CD4-positive, alpha-beta T cell treated with Interleukin-12 subunit alpha and Interleukin-12 subunit beta, for 1 hour (primary cell): Measurements from ENCODE around the gene ZMYND11.

ENCODE experiments used
- DNase-seq: peaks from one replicate; pipeline ENCODE4 v3.0.0-alpha.2; 2020

The ZMYND11 gene

DNA sequence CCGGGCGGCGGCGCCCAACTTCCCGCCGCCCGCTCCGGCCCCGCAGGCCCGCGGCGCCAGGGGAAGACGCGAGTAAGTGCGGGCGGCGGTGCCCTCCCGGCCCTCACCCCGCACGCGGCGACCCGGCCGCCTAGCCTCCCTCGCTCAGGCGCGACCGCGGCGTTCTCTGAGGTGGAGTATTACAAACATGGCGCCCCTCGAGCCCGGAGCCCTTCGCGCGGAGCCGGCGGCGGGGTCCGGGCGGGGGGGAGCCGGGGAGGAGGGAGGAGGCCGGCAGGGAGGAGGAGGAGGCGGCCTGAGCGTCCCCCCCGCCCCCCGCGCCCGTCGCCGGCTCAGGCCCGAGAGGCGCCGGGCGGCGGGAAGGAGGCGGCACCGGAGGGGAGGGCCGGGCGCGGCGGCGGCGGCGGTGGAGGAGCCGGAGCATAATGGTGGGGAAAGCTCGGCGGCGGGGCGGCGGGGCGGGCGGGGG, at the start of gene ZMYND11:
ZMYND11 (plus strand) TSS at position 324 of the 469 bp plus-strand sequence. CDS start 44,558 bp downstream, outside the sequence.
- DNase-seq: peak; percentile 78

DNA sequence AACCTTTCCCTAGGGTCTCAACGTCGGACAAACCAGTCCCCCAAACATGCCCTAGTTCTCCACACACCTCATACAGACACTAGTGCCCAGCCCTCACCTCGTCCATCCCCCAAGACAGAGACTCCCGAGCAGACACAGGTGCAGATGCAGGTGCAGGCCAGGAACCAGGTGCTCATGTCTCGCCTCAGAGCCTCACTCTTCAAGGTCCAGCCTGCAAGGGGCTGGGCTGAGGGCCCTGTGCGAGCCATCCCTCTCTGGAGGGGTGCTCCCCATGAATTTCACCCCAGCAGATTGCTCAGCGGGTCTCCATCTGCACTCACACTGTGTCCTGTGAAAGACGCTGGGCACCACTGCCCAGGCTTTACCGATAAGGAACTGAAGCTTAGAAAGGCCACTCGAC, 49.2 kb upstream of the ZMYND11 start:
- DNase-seq: no peak

DNA sequence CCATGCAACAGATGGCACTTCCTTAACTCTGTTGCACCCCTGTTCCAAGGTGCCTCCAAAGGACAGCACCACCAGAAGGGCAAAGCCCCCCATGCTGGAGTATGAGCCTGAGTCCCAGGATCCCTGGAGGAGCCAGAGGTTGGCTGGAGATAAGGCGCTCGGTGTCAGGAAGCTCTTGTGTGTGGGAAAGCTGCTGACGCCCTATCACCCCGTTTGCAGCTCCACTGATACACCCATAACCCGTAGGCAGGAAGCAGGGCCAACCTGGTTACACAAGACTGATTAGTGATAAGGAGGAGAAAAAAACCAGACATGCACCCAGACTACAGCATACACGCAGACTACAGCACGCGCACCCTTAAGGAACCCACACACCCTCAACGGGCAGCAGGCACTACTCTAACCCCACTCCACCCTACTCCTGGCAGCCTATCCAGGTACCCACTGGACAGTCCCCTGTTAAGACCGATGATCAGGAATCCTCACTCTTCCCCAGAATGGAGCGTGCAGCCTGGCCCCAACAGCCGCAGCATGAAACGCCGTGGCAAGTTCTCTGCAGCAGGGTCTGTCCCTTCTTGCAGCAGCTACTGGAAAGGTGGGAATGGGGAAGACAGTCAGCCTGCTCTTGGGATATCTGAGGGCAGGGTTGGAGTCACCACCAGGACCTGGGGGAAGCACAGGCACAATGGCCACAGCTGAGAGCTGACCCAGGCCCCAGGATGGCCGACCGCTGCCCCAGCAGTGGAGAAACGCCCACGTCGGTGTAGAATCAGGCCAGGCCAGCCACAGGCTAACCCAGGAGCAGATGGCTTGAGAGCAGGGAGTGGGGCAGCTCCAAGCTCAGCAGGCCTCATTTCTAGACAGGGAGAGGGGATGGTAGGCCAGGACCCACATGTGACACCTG, 47.8 kb upstream of the ZMYND11 start:
- no peak for DNase-seq

DNA sequence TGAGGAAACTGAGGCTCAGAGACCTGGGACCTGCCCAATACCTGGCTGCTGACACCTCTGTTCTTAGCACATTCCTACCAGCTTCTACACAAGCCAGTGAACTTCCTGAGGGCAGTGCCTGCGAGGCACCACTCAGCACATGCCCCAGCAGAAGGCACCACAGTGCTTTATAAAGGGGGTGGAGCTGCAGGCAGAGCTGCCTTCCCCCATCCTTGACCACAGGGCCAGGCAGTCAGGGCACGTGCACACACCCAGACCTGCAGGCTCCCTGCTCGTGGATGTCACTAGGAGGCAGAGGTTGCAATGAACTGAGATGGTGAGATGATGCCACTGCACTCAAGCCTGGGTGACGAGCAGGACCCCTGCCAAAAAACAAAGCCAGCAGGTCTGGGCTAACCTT, 47.0 kb upstream of the ZMYND11 start:
- DNase-seq: no peak

DNA sequence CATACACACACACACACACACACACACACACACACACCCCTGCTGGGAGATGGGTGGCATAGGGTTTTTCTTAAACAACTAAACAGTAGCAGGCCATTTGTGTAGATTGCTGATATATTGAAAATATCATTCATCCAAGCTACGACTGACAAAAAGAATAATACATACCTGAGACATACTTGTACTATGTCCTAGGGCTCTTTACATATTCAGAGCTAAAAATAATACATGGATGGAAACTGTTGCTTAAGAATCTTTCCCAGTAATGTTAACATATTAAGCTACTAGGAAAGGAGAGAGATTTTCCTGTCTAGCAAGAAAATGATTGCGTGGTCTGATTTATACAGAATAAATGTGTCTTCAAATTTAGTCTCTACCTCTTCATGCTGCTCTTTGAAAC, 46.0 kb upstream of the ZMYND11 start:
- DNase-seq: no peak

DNA sequence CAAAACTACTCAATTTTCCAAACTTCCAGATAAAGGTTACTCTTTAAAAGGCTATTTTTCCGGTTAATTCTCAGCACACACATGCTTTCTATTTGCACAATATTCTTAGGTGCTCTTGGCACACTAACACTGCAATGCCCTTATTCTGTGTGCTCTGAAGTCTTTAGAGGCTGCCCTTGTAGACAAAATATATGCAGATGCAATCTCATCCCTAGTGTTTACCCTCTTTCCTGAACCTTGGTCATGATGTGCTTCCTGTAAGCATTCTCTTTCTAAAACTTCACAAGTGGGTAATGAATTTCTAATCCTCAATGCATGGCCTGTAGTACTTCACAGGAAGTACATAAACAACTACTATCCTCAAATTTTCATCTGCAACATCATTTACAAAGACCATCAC, 45.1 kb upstream of the ZMYND11 start:
- DNase-seq: no peak

DNA sequence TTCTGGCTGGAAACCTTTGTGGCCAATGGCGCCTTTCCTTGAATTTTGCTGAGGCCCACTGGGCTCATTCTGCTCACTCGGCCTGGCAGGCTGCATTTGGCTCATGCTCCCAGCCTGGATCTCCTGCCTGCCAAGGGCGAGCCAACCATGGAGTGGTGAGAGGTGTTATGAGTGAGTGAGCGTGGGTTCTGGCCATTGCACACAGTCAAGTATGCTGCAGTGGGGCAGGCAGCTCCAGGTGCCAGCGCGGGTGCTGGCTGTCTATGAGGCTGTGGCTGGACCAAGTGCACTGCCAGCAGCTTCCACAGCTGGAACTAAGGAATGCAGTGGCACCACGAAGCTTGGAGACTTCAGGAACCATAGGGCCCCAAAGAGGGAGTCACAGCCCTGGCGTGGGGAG, 43.9 kb upstream of the ZMYND11 start:
- DNase-seq: no peak

DNA sequence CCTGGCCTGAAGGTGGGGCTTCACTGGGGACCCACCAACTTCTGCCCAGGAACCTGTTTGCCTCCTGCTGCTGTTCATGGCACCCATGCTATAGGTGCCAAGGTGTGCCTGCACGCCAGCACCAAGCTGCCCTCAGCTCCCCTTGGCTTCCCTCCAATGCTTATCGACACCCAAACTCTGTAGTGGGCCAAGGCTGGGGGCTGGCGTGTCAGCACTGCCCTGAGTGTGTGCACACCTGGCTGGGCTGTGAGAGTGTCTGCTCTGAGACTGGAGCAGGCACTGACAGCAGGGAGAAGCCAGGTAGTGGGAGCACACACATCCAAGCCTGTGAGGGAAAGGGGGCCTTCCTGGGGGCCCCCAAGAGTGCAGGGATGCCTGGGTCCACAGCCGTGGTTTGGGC, 43.1 kb upstream of the ZMYND11 start:
- no peak for DNase-seq

DNA sequence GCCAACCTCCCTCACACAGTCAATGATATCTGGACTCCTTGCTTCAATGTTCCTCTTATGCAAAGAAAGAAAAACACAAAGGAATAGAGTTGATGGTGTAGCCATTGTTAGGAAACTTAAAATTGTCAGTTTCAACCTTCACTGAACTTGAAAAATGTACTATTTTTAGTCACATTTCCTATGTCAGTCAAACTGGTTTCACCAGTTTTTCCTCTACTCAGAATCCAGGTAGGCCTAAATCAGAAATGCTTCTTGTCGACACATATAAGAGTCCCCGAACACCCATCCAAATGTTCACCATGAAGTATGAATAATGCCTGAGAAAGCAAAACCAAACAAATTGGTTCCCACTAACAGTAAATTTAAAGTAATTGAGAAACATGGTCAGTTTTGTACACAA, 42.4 kb upstream of the ZMYND11 start:
- no peak for DNase-seq

DNA sequence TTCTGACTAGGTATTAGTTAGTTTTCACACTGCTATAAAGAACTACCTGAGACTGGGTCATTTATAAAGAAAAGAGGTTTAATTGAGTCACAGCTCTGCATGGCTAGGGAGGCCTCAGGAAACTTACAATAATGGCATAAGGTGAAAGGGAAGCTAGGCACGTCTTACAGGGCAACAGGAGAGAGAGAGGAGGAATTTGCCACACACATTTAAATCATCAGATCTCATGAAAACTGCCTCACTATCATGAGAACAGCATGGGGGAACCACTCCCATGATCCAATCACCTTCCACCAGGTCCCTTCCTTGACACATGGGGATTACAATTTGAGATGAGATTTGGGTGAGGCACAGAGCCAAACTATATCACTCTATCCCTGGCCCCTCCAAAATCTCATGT, 40.6 kb upstream of the ZMYND11 start:
- DNase-seq: no peak

DNA sequence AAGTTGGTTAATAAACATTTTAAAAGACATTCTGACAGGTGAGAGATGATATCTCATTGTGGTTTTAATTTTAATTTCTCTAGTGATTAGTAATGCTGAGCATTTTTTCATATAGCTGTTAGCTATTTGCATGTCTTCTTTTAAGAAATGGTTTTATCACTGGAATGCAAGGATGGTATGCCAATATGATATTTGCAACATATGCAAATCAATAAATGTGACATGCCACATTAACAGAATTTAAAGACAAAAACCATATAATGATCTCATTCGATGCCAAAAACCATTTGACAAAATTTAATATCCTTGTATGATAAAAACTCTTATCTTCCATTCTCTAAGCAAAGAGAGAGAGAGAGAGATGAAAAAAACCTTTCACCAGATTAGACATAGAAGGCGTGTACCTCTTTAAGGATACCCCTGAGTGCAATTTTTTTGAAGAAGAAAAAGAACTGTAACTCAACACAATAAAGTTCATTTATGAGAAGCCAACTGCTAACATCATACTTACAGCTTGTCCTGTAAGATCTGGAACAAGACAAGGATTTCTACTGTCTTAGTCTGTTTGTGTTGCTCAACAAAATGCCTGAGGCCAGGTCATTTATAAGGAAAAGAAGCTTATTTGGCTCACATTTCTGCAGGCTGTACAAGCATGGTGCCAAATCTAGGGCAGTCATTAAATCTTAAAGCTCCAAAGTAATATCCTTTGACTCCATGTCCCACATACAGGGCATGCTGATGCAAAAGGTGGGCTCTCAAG, 39.7 kb upstream of the ZMYND11 start:
- DNase-seq: no peak

DNA sequence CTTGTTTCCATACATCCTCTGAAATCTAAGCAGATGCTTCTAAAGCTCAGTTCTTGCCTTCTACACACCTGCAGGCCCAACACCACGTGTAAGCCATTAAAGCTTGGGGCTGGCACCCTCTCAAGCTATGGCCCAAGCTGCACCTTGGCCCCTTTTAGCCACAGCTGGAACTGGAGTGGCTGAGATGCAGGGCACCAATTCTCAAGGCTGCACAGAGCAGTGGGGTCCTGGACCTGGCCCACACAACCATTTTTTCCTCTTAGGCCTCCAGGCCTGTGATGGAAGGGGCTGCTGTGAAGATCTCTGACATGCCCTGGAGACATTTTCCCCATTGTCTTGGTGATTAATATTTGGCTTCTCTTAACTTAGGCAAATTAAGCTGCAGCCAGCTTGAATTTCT, 38.8 kb upstream of the ZMYND11 start:
- no peak for DNase-seq

DNA sequence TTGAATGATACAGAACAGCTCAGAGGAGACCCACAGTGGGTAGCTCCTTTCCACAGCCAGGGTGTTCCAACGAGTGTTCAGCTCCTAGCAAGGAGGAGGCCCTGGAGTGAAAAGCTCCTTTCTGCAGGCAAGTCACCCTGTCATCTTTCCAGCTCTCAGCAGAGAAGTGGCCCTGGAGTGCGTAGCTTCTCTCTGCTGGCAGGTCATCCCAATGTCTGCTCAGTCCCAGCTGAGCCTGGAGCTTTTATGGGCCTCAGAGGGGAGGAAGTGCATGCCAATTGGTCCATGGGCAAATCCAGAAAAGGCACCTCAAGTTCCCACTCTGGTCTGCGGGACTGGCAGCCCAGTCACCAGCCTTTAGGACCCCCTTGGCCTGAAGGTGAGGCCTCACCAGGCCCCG, 30.8 kb upstream of the ZMYND11 start:
- DNase-seq: no peak

DNA sequence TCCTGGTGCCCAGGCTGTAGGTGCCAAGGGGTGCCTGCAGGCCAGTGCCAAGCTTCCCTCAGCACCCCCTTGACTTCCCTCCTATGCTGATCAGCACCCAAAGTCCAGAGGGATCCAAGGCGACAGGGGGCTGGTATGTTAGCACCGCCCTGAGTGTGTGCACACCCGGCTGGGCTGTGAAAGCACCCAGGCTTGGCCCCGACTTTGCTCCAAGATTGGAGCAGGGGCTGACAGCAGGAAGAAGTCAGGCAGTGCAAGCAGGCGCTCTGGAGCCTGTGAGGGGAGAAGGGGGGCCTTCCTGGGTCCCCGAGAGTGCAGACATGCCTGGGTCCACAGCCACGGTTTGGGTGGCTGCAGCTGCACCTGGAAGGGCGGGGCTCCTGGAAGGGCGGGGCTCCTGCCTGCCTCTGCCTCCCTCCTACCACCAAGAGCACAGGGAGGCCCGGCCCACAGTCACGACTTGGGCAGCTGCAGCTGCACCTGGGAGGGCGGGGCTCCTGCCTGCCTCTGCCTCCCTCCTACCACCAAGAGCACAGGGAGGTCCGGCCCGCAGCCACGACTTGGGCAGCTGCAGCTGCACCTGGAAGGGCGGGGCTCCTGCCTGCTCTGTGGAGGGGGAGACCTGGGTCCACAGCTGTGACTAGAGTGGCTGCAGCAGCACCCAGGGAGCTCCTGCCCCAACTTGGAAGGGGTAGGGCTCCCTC, 30.2 kb upstream of the ZMYND11 start:
- DNase-seq: no peak

DNA sequence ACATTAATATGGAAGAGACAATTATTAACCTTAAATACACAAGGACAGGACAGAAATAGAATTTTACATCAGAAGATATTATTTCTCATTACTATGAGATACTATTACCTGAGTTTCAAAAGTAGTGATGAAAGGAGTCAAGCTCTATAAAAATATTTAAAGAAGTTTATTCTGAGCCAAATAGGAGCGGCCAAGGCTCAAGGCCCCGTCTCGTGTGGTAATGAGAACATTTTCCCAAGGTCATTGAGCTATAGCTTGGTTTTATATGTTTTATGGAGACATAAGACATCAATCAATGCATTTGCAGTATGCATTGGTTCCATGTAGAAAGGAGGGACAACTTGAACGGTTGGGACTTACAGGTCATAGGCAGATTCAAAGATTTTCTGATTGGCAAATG, 29.4 kb upstream of the ZMYND11 start:
- DNase-seq: no peak

DNA sequence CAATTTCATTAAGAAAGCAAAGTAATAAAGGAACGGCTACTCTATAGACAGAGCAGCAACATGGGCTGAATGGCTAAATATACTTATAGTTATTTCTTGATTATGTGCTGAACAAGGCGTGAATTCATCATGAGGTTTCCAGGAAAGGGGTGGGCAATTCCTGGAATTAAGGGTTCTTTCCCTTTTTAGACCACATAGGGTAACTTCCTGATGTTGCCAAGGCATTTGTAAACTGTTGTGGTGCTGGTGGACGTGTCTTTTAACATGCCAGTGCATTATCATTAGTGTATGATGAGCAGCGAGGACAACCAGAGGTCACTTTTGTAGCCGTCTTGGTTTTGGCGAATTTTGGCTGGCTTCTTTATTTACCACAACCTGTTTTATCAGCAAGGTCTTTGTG, 28.5 kb upstream of the ZMYND11 start:
- no peak for DNase-seq

DNA sequence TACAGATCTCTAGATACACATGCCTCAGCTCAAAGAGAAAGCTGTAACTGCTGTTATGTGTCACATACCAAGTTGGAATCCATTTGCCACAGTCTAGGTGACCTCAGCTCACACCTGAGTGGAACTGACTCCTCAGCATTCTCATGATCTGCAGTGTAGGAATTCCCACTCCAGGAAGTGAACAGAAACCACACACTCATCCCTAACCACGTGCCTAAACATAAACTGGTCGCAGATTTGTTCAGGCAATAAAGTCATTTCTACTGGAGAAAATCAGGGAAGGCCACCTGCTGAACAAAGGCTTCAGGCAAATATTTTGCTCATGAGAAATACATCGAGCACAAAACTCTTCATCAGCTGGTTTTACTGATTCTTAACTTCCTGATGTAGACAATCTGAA, 23.0 kb upstream of the ZMYND11 start:
- no peak for DNase-seq

DNA sequence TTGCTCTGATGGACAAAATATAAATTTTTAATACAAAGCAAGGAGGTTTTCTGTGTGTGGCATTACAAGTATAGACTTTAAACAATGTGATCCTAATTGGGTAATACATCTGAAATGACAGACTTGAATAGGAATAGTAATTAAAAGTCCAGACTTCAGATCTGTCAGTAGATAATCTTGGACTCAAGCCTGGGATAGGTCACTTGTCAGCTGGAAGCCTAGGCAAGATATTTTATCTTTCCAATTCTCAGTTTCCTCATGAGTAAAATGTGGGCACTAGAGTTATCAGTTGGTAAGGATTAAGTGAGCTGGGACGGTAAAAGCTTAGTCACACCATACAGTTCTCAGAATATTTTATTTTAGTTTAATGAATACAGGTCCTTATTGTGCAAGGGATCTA, 10.4 kb upstream of the ZMYND11 start:
- no peak for DNase-seq

DNA sequence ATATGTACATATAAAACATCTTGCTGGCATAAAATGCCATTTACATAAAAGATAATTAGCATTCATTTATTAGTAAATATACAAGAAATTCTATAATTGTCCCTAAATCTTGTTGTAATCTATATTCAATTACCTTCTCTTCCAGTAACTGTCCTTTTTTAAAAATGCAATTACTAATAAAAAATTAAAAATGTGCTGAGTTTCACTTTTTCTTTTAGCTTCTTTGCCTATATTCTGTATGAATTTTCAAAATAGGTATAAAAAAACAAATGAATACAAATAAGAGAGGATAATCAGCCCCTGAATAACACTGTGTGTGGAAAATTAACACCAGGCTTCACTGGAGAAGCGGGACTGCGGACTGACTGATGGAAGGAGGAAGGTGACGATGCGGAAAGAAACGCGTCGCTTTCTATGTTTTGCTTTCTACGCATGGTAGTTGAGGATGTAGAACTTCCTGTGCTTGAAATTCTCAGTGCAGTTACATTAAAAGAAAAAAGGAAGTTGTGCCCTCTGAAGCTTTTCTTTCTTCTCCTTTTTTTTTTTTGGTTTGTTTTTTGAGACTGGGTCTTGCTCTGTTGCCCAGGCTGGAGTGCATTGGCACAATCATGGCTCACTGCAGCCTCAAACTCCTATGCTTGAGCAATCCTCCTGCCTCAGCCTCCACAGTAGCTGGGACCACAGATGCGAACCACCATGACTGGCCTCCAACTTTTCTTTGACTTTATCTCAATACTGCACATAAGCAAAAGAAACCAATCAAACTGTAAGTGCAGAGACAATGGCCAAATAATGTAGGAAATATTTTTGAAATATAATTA, 7.4 kb upstream of the ZMYND11 start:
- peak; percentile 43 for DNase-seq

DNA sequence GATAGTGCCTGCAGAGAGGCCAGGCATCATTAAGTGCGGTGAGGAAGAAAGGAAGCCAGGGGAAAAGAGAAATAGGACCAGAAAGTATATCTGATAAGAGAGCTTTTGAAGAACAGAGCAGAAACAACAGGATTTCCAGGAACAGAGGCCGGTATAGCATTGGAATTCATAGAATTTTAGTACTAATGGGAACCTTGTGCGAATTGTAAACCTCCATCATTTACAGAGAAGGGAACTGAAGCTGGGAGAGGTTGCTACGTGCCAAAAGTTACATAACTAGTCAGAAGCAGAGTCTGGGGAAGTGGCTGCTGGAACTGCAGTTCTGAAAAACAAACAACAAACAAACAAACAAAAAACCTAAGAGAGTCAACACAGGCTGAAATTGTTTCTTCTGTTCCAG, 5.4 kb upstream of the ZMYND11 start:
- no peak for DNase-seq

DNA sequence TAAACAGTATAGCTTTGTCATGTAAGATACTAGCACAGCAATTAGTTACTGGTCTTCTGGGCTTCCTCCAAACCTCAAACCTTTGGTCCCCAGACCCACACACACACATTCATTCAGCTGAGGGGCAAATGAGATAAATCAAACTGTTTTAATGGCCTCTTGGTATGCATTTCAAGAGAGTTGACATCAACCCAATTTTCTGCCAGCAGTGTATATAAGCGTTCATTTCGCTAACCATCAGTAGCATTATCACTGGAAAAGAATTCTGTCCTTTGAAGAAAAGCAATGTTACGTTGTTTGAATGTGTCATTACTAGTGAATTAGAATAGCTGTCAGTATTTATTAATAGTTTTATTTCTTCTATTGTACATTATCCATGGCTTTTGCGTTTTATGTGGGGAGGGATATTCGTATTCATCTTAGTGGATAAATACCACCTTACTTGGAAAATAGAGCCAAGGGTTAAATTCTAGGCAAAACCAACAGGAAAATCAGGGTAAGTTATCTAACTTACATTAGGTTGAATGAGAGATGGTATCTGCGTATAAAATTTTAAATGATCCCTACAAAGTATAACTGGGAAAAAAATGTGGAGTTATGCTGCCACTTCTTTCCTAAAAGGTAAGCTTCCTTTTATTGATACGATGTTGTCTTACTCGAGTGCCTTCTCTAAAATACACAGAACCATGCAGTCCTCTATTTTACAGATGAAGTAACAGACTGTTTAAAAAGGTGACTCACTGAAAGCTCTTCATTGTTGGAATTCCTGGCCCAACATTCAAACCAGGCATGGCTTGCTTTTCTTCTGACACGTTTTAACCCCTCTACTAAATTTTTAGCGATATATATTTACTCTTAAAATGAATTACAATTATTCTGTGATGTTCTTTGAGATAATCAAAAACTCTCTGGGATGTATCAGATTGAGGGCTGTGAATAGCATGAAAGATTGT, 2.0 kb upstream of the ZMYND11 start:
- DNase-seq: no peak
